ENCODE measurements around the gene SYPL1.

Gene SYPL1

GRCh38 chr7:106049139-106049752 is 62.9 kb downstream of the SYPL1 start:
- DNase-seq = no peak

- DNase-seq = no peak
These were observed 63.4 kb downstream of the SYPL1 start for GRCh38 chr7:106048706-106049020.

- DNase-seq = no peak
These were observed 64.0 kb downstream of the SYPL1 start for GRCh38 chr7:106047818-106048705.

- no peak for DNase-seq
These were observed 64.9 kb downstream of the SYPL1 start for GRCh38 chr7:106047184-106047583.

- DNase-seq = no peak
These were observed 66.5 kb downstream of the SYPL1 start for GRCh38 chr7:106045586-106045985.

- no peak for DNase-seq
These were observed 67.0 kb downstream of the SYPL1 start for GRCh38 chr7:106045139-106045538.

GRCh38 chr7:106042196-106042611 is 69.9 kb downstream of the SYPL1 start:
- DNase-seq = no peak

GRCh38 chr7:106041140-106041717 is 70.9 kb downstream of the SYPL1 start:
- peak; percentile 29 for DNase-seq

Measured in CD4-positive, alpha-beta T cell treated with Interleukin-12 subunit alpha and Interleukin-12 subunit beta, for 1 hour (primary cell).